Peyer's patch (tissue), 4 donors: ENCODE measurements around the gene GLUD2. TPM values are rescaled to one million over a fixed set of nuclear protein-coding genes. Genes with fewer than 3 reads are reported as not detected.

Experiments used
- DNase-seq, 3 donors: peaks; one replicate each; pipeline ENCODE4 v3.0.0-alpha.2; 2017 to 2019
- H3K27ac ChIP-seq, 4 donors: fragments of 200-600 bp; sonication (generic); one replicate each; pipeline ENCODE4 v1.5.1; 2016 to 2019
- H3K27me3 ChIP-seq, 2 donors: fragments of 200-600 bp; sonication (generic); one replicate each; pipeline ENCODE4 v1.5.1; 2019
- H3K36me3 ChIP-seq, 3 donors: fragments of 200-600 bp; sonication (generic); one replicate each; pipeline ENCODE4 v1.5.1; 2016 to 2019
- H3K4me1 ChIP-seq, 4 donors: fragments of 200-600 bp; sonication (generic); one replicate each; pipeline ENCODE4 v1.5.1; 2016 to 2019
- H3K4me3 ChIP-seq, 4 donors: fragments of 200-600 bp; sonication (generic); 1 replicate in 3 of 4; 2 replicates in 1 of 4; pipeline ENCODE4 v1.5.1; 2016 to 2019; ENCODE audit warnings: mild to moderate bottlenecking in 1 of 4
- H3K9me3 ChIP-seq, 4 donors: fragments of 200-600 bp; sonication (generic); one replicate each; pipeline ENCODE4 v1.5.1; 2016 to 2019; ENCODE audit warnings: mild to moderate bottlenecking in 1 of 4
- CTCF ChIP-seq, 6 experiments: fragments of 450-650 bp in 4 of 6; fragments of 200-600 bp in 2 of 6; sonication (generic) in 1 of 6; IDR thresholded peaks; one replicate each; pipeline ENCODE4 v1.5.1; 2017 to 2019; ENCODE audit warnings: antibody characterized with exemption in 6 of 6, mild to moderate bottlenecking in 3 of 6, moderate library complexity in 1 of 6
- POLR2A ChIP-seq, 2 donors: fragments of 450-650 bp; IDR thresholded peaks; one replicate each; pipeline ENCODE4 v1.5.1; 2017; ENCODE audit warnings: antibody characterized with exemption in 2 of 2, mild to moderate bottlenecking in 2 of 2, moderate library complexity in 2 of 2
- total RNA-seq, 4 donors: library from RNA; depleted of rRNA; stranded (reverse); fragments of >200 nt; gene quantifications; one replicate each; pipeline ENCODE4 v1.1.0, GENCODE V29; 2016

Gene GLUD2
- total RNA-seq, 4 donors from 2014 or later: 1.9 to 4.0 (median 2.9) TPM; not detected in 1

GRCh38 chrX:121011254-121011653 lies 36.2 kb upstream of the GLUD2 start:
- Histone ChIP-seq H3K4me3 (no peak overlapping the region), H3K4me1 (no peaks in the 10 kb centered on the region), H3K27me3 (no peaks in the 10 kb centered on the region), H3K9me3 (no peaks in the 10 kb centered on the region), H3K27ac (no peak overlapping the region), H3K36me3 (no peaks in the 10 kb centered on the region)
- DNase-seq: no peak
- TF ChIP-seq POLR2A (IDR thresholded peaks at IDR 0.05) (no peak), CTCF (IDR thresholded peaks at IDR 0.05) (no peak)

GRCh38 chrX:121013897-121014455 lies 33.4 kb upstream of the GLUD2 start:
- Histone ChIP-seq H3K9me3 (no peaks in the 10 kb centered on the region), H3K4me3 (no peak overlapping the region), H3K27me3 (no peaks in the 10 kb centered on the region), H3K36me3 (no peaks in the 10 kb centered on the region), H3K4me1 (no peaks in the 10 kb centered on the region), H3K27ac (no peak overlapping the region)
- no peak for DNase-seq
- TF ChIP-seq POLR2A (IDR thresholded peaks at IDR 0.05) (no peak), CTCF (IDR thresholded peaks at IDR 0.05) (no peak)

GRCh38 chrX:121014826-121015225 lies 32.6 kb upstream of the GLUD2 start:
- no peaks in the 10 kb centered on the region for H3K36me3 ChIP-seq
- DNase-seq: no peak
- H3K9me3 ChIP-seq: no peaks in the 10 kb centered on the region
- H3K4me3 ChIP-seq: no peak overlapping the region
- H3K4me1 ChIP-seq: no peaks in the 10 kb centered on the region
- no peaks in the 10 kb centered on the region for H3K27me3 ChIP-seq
- TF ChIP-seq CTCF (IDR thresholded peaks at IDR 0.05): no peak
- no peak for TF ChIP-seq POLR2A (IDR thresholded peaks at IDR 0.05)
- H3K27ac ChIP-seq: no peak overlapping the region

DNA sequence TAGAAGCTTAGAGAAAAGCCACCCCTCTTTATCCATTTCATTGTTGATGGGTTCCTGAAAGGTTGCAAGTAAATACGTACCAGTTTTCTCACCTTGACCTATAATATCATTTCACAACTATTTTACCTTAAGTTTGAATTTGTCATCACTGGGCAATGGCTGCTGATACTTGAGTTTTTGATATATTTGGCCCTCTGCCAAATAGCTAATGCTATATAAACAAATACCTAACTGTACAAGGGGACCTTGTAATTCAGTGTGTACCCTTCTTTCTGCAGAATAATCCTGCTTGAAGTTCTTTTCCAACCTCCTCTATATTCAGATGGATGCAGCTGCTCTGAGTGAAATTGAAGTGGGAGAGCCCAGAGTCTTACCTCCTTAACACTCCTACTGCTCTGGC lies 19.0 kb upstream of the GLUD2 start:
- no peak for TF ChIP-seq CTCF (IDR thresholded peaks at IDR 0.05)
- no peak for TF ChIP-seq POLR2A (IDR thresholded peaks at IDR 0.05)
- Histone ChIP-seq H3K9me3 (no peaks in the 10 kb centered on the region), H3K27me3 (no peaks in the 10 kb centered on the region), H3K27ac (no peak overlapping the region), H3K36me3 (no peaks in the 10 kb centered on the region), H3K4me1 (no peaks in the 10 kb centered on the region), H3K4me3 (no peak overlapping the region)
- DNase-seq: no peak

GRCh38 chrX:121030083-121030482 lies 17.3 kb upstream of the GLUD2 start:
- Histone ChIP-seq H3K4me3 (no peak overlapping the region), H3K36me3 (no peaks in the 10 kb centered on the region), H3K9me3 (no peaks in the 10 kb centered on the region), H3K27ac (no peak overlapping the region), H3K4me1 (no peaks in the 10 kb centered on the region), H3K27me3 (no peaks in the 10 kb centered on the region)
- TF ChIP-seq POLR2A (IDR thresholded peaks at IDR 0.05) (no peak), CTCF (IDR thresholded peaks at IDR 0.05) (no peak)
- no peak for DNase-seq

DNA sequence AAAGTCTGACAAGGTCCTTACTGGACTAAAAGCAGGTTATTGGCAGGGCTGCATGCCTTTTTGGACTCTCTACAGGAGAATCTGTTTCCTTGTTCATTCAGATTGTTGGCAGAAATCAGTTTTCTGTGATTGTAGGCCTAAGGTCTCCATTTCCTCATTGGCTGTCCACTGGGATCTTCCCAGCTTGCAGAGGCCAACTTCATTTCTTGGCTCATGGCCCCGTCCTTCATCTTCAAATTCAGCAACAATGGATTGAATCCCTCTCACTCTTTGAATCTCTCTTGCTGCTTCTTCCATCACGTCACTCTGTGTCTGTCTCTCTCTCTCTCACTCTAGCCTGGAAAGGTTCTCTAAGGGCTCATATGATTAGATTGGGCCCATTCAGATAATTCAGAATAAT lies 14.9 kb upstream of the GLUD2 start:
- no peaks in the 10 kb centered on the region for H3K4me1 ChIP-seq
- no peaks in the 10 kb centered on the region for H3K9me3 ChIP-seq
- H3K36me3 ChIP-seq: no peaks in the 10 kb centered on the region
- H3K4me3 ChIP-seq: no peak overlapping the region
- no peak overlapping the region for H3K27ac ChIP-seq
- no peak for TF ChIP-seq CTCF (IDR thresholded peaks at IDR 0.05)
- TF ChIP-seq POLR2A (IDR thresholded peaks at IDR 0.05): no peak
- DNase-seq: no peak
- no peaks in the 10 kb centered on the region for H3K27me3 ChIP-seq
